NCI-H82 (cell line): Measurements from ENCODE around the gene HMCN2.

ENCODE experiments used
- DNase-seq: peaks from one replicate; lab custom pipeline; 2025; lab: John Stamatoyannopoulos, UW

The HMCN2 gene

GRCh38 chr9:130292106-130292505 is 26.5 kb downstream of the HMCN2 start:
- no peak for DNase-seq

DNA sequence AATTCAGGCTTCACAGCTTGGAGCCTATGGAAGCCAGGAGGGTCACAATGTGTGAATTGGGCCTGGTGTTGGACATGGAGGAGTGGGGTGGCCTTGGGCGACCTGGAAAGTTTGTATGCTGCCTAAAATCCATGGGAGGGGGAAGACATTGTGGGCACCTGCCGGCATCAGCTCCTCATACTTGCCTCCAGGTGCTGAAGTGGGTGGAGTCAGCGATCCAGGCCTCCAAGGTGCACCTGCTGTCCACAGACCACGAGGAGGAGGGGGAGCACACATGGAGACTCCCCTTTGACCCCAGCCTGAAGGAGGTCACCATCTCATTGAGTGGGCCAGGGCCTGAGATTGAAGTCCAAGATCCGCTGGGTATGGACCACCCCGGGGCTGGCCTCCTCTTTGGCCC is 29.1 kb downstream of the HMCN2 start:
- no peak for DNase-seq

DNA sequence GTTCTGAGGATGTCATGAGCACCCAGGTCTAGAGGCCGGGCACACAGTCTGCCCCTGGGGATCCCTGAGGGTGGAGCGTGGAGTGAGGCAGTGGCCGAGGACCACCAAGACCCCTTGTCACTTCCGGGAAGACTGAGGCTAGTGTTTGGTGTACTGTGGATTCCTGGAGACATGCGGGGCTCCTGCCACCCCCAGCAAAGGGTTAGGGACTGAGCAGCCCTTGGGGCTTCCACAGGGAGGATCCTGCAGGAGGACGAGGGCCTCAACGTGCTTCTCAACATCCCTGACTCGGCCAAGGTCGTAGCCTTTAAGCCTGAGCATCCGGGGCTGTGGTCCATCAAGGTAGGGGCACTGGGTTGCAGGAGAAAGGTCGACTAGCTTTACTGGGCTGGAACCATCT is 29.9 kb downstream of the HMCN2 start:
- no peak for DNase-seq

- no peak for DNase-seq
Measured at GRCh38 chr9:130295945-130296782, 30.6 kb downstream of the HMCN2 start.

DNA sequence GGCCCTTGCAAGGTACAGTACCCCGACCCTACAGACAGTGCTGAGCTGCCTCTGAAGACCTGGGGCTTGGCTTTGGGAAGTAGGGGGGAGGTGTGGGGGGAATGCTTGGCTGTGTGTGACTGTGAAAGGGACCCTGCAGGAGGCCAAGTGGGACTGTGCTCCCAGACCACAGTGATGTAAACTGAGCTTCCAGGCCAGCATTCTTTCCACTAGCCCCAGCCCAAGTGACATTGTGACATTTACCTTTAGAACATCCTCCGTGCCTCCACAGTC is 31.2 kb downstream of the HMCN2 start:
- no peak for DNase-seq

GRCh38 chr9:130297371-130297770 is 31.8 kb downstream of the HMCN2 start:
- no peak for DNase-seq

GRCh38 chr9:130298662-130299279 is 33.2 kb downstream of the HMCN2 start:
- DNase-seq, result no peak

DNA sequence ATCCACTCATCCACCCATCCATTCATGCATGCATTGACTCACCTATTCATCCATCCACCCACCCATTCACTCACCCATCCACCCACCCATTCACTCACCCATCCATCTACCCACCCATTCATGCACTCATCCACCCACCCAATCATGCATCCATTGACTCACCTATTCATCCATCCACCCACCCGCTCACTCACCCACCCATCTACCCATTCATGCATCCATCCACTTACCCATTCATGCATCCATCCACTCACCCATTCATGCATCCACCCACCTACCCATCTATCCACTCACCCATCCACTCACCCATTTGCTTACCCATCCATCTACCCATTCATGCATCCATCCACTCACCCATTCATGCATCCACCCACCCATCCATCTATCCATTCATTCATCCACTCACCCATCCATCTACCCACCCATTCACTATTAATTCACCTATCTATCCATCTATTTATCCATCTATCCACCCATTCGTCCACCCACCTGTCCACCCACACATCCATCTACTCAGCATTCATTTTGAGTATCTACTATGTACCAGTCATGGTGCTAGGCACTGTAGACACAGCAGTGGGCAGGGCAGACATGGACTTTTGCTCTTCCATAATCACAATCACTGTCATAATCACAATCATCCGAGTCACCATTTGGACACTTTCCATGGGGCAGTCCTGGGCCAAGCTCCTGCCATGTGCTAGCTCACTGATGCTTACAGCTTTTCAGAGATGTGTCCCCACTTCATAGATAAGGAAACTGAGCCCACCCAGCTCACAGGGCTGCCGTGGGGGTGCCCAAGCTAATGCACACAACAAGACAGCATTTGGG is 34.4 kb downstream of the HMCN2 start:
- no peak for DNase-seq

GRCh38 chr9:130300739-130301138 is 35.2 kb downstream of the HMCN2 start:
- no peak for DNase-seq

DNA sequence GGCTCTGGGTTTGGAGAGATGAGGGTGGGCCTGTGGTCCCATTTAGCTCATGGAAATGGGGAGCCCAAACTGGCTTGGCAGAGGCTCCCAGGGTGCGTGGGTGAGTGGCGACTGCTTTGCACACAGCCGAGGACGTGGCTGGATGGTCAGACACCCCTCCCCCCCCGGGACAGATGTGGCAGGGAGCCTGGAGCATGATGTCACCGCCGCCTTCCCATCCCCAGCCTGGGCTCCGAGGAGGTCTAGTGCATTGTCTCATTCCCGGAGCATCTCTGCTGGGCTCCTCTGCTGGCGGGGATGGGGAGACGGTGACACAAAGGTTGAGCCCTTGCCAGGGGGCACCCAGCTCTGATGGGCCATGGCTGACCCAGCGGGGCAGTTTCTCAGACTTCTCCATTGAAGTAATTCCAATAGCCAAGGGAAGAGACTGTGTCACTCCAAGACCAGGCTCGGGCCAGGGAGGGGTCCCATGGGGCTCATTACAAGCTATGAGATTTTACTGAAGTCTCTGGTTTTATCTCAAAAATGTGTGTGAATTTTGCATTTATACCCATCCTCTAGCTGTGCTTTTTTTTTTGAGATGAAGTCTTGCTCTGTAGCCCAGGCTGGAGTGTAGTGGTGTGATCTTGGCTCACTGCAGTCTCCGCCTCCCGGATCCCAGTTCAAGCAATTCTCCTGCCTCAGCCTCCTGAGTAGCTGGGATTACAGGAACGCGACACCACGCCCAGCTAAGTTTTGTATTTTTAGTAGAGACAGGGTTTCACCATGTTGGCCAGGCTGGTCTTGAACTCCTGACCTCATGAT is 36.1 kb downstream of the HMCN2 start:
- no peak for DNase-seq

DNA sequence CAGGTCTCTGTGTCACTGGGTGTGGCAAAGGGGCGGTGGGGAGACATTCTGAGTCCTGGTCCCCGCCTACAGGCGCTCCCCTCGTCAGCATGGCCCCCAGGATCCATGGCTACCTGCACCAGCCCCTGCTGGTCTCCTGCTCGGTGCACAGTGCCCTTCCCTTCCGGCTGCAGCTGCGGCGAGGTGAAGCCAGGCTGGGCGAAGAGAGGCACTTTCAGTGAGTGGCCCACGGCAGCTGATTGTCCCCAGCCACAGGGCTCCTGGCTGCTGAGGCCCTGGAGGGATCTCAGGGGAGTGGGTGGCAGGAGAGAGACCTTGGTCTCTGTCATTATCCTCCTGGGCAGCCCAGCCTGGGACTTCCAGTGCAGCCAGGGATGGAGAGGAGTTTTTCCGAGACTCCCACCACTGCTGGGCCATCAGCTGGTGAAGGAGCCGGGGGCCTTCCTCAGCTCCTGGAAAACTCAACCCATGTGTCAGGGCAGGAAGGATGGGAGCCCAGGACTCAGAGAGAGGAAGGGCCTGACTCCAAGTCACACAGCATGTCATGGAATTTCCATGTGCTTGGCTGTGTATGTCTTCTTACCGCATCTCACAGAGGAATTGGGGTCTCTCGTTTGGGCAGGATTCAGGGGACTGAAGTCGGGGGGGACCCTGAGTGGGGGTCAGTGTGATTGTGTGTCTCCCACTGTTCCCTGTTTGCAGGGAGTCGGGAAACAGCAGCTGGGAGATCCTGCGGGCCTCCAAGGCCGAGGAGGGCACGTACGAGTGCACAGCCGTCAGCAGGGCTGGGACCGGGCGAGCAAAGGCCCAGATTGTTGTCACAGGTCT is 37.4 kb downstream of the HMCN2 start:
- no peak for DNase-seq

GRCh38 chr9:130303613-130304055 is 38.1 kb downstream of the HMCN2 start:
- DNase-seq, result no peak

DNA sequence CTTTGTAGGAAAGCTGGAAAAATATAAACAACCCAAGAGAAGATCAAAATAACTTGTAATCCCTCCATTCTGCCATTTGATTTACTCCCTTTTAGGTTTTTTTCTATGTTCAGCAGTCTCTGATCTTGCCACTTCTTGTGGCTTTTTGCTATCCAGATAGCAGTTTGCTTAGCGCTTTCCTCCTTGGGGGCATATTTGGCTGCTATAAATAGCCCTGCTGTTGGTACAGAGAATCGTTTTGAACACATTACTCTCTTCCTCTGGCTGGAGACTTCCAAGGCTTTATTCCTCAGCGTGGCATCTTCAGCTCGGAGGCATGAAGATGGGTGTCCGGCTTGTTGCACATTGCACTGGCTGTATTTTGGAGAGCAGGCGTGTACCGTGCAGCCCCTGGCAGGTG is 38.6 kb downstream of the HMCN2 start:
- DNase-seq, result no peak

DNA sequence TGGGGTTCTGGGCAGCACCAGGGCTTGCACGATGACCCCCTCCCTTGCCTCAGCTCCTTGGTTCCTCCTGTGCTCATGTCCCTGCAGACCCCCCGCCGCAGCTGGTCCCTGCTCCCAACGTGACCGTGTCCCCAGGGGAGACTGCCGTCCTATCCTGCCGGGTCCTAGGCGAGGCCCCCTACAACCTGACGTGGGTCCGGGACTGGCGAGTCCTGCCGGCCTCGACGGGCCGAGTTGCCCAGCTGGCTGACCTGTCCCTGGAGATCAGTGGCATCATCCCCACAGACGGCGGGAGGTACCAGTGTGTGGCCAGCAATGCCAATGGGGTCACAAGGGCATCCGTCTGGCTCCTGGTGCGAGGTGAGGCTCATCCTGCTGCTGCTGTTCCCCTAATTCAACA is 39.1 kb downstream of the HMCN2 start:
- DNase-seq, result no peak

- no peak for DNase-seq
Measured at GRCh38 chr9:130305381-130305780, 39.8 kb downstream of the HMCN2 start.

- DNase-seq, result peak; percentile 56
Measured at GRCh38 chr9:130306823-130307666, 41.5 kb downstream of the HMCN2 start.

GRCh38 chr9:130307667-130307943 is 42.0 kb downstream of the HMCN2 start:
- no peak for DNase-seq

GRCh38 chr9:130308081-130308571 is 42.6 kb downstream of the HMCN2 start:
- peak; percentile 87 for DNase-seq

- DNase-seq, result no peak
Measured at GRCh38 chr9:130309689-130310455, 44.3 kb downstream of the HMCN2 start.

- DNase-seq, result no peak
Measured at GRCh38 chr9:130310456-130310855, 44.9 kb downstream of the HMCN2 start.
